GM15510 (cell line): Measurements from ENCODE around the gene CYB561D2.

Experiments used
- POLR2A ChIP-seq: IDR thresholded peaks from 3 replicates; pipeline ENCODE4 v1.6.1; 2011; ENCODE audit warnings: borderline replicate concordance; ENCODE audit not compliant: insufficient read length; ENCODE audit errors: extremely low read depth

CYB561D2 gene

GRCh38 chr3:50359760-50360110 is 9.1 kb downstream of the CYB561D2 start:
- TF ChIP-seq POLR2A = no peak

- no peak for TF ChIP-seq POLR2A
Measured at GRCh38 chr3:50364573-50365079, 14.0 kb downstream of the CYB561D2 start.

GRCh38 chr3:50365080-50365841 is 14.6 kb downstream of the CYB561D2 start:
- TF ChIP-seq POLR2A = peak; percentile 35

- TF ChIP-seq POLR2A = no peak
Measured at GRCh38 chr3:50365842-50366220, 15.2 kb downstream of the CYB561D2 start.

DNA sequence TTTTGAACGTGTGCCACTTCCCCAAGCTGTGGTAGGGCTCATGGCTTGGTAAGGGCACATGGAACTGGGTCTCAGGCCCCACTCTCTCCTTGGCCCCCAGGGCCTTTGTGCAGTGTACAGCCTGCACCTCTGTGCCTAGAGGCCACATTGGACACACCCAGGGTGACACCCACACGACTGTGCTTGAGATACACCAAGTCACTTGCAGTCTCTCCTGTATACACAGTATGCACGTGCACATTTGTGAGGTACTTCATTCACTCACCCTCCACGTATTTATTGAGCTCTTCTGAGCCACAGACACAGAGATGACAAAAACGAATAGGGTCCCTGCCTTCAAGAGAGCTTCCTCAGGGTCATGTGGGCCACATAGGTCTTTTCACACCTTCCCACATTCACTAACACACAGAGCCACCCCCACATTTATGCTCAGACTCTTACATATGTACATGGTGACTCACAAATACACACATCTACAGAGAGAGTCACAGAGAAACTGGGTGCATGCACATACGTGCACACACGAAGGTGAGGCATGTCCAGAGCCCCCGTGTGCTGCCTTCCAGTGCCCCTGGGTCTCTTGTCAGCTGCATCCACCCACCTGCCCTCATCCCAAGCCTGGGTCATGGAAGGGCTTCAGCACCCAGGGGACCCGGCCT is 18.5 kb downstream of the CYB561D2 start:
- TF ChIP-seq POLR2A = no peak

DNA sequence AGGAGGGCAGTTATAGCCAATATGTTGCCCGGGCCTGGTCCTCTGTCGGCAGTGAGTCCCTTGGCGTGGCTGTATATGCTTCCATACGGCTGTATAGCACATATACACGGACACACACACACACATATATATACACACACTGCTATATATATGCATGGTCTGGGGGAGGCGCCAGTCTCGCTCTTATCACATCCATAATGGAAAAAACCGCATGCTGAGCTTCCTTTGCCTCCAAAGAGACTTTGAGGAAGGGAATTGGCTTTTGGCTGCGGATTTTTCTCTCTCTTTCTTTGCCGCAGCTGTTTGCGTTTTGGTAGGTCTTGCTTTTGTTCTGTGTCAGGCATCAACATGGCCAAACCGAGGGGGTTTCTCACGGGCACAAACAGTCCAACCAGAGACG is 19.9 kb downstream of the CYB561D2 start:
- no peak for TF ChIP-seq POLR2A

DNA sequence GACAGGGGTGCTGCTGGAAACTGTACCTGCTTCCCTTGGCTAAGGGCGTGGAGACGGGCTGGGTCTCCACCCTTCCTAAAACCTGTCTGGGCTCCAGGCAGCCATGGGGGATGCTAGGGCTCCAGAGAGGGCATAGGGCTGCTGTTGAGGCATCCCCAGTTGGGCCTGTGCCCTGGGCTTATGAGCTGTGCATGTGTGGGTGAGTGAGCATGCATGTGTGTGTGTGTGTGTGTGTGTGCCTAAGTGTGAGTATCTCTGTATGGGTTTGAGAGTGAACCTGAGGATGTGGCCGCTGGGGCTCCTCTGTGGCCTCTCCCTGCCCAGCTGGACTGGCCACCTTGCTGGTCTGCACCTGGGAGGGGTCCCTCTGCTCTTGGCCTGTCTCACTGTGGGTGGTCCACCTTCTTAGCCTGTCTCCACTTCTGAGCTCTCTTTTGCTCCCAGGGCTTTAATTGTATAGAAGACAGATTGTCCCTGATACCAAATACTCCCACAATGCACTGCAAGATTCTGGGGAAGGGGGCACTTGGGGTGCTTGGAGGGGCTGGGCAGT is 20.5 kb downstream of the CYB561D2 start:
- no peak for TF ChIP-seq POLR2A

DNA sequence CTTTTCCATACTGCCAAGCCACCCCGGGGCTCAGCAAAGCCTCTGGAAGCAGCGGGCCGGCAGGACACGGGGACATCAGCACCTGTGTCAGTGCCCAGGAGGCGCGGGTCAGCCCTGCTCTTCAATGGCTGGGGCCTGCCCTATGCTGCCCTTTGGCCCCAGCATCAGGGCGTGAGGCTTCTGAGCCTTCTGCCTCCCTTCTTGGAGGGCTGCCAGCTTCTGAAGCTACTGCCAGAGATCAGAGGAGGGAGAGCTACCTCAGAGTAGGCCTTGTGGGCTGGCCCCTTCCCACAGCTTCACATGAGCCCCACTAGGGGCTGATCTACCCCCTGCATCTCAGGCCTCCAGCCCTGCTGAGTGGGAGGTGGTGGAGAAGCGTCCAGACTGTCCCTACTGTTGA is 21.7 kb downstream of the CYB561D2 start:
- no peak for TF ChIP-seq POLR2A

- TF ChIP-seq POLR2A = no peak
Measured at GRCh38 chr3:50373146-50374051, 22.7 kb downstream of the CYB561D2 start.

- TF ChIP-seq POLR2A = no peak
Measured at GRCh38 chr3:50374363-50375257, 23.9 kb downstream of the CYB561D2 start.

GRCh38 chr3:50375258-50375931 is 24.7 kb downstream of the CYB561D2 start:
- TF ChIP-seq POLR2A = no peak

DNA sequence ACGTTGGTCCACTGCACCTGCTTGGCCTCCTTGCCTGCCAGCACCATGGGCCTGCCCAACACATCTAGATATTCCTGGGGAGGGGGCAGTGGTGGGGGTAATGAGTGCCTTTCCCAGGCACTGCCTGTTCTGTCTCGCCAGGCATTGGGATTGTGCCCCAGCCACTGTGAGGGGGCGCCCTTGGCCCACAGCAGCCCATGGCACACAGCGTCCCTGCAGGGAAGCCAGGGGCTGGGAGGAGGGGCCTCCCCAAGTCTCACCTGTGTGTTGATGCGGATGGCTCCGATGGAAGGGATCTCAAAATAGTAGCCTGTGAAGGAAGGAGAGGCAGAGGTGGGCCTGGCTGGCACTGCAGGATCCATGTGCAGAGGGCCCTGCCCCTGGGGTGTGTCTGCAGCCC is 27.4 kb downstream of the CYB561D2 start:
- no peak for TF ChIP-seq POLR2A

- no peak for TF ChIP-seq POLR2A
Measured at GRCh38 chr3:50378757-50379156, 28.1 kb downstream of the CYB561D2 start.
